CD4-positive, alpha-beta T cell treated with Interleukin-17A for 1 hour (primary cell): ENCODE data around the gene TMIGD3.

ENCODE experiments used
- DNase-seq: peaks from one replicate; pipeline ENCODE4 v3.0.0-alpha.2; 2020

Gene TMIGD3

GRCh38 chr1:111474106-111474505, 29.3 kb downstream of the TMIGD3 start:
- no peak for DNase-seq

DNA sequence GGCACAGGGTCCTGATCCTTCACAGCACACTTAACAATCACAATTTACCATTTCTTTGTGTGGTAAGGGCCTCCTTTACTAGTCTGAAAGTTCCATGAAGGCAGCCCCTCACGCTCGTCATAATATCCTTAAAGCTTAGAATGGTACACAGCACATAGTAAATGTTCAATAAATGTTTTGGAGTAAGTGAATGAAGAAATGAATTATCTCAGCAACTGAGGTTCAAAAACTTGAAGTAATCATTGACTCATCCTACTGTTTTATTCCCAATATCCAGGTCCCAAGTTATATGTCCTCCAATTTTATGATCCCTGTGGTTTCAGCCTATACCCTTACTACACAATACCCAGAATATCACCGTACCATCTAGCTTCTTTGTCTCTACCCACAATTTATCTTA, 31.9 kb downstream of the TMIGD3 start:
- DNase-seq = peak; percentile 19

DNA sequence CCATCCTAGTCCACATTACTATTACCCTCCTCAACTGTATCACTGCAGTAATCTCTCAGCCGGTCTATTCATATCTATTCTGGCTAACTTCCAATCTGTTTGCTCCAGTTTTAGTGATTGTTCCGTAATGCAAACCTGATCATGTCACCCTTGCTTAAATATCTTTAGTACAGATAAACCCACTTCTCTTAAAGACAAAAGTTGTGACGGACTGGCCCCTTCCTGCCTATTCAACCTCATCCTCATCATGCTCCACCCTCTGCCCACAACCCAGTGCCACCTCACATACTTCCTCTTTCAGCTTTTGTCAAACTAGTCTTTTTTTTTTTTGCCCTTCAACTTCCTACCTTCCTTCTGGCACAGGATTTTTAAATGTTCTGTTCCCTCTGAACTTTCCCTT, 32.4 kb downstream of the TMIGD3 start:
- DNase-seq = peak; percentile 87

DNA sequence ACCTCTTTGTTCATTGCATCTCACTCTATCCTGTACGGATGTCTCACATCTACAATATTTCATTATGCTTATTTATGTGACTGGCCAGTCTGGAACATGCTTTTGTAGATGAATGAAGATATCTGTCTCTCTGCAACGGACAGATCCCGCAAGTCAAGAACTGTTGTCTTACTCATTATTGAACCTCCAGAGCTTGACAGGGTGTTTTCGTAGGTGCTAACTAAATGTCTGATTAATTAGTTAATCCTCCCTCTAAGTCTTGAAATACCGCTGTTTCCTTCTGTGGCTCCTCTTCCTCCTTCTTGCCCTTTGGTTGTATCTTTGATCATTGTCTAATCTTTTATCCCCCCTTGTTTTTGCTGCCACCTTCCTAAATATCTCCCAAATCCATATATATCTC, 32.8 kb downstream of the TMIGD3 start:
- DNase-seq = no peak

- no peak for DNase-seq
Observed at GRCh38 chr1:111469539-111469938, 33.9 kb downstream of the TMIGD3 start.

- no peak for DNase-seq
Observed at GRCh38 chr1:111468717-111469100, 34.7 kb downstream of the TMIGD3 start.

DNA sequence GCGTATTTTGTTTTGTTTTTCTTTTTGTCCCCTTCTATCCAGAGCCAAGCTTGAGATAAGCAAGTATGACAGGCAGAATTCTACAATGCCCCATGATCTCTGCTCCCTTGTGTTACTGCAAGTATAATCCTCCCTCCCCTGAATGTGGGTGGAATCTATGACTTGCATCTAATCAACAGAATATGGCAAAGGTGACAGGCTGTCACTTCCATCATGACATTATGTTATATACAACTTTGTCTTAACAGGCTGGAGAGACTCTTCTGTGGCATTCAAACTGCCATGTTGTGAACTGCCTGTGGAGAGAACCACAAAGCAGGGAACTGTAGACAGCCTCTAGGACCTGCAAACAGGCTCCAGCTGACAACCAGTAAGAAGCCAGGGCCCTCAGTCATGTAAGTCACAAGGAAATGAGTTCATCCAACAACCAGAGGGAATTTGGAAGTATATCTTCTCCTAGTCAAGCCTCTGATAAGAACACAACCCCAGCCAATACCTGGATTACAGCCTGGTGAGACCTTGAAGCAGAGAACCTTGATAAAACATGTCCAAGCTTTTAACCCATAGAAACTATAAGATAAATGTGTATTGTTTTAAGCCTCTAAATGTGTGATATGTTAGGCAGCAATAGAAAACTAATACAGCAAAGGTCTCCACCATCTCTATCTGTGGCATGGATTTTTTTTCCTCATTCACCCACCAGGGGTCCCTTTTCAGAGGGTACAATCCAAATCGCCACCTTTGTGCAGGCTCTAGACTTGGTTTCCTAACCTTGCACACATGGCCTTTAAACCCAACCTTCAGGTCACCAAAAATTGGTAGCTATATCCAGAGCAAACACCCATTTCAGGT, 35.3 kb downstream of the TMIGD3 start:
- no peak for DNase-seq

- DNase-seq = no peak
Observed at GRCh38 chr1:111466480-111466879, 37.0 kb downstream of the TMIGD3 start.

GRCh38 chr1:111465754-111466153, 37.7 kb downstream of the TMIGD3 start:
- no peak for DNase-seq

DNA sequence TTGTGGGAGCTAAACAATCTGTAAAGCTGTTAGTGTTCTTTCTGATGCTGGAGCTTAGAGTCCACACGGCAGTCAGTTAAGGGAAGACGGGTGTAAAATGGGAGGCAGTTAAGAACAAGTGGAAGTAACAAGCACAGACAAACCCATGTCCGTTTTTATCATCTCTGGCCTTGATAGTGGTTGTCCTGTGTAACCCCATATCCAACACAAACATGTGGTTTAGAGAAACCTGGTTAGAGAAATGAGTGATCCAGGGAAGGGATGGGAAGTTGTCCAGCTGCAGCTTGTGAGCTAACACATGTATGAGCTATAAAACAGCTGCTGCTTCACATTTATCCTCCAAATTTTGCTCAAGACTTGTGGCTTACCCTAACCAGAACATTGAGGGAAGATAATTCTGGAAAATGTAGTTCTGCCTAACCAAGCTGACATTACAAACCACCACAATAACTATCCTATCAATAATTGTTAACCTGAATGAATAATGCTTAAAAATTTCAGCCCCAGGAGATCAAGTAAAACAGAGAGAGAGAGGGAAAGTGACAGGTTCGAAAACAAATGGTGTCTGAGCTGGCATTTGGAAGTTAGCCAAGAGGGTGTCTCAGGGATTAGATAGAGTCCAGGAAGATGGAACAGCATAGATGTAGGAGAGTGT, 40.3 kb downstream of the TMIGD3 start:
- DNase-seq = no peak

DNA sequence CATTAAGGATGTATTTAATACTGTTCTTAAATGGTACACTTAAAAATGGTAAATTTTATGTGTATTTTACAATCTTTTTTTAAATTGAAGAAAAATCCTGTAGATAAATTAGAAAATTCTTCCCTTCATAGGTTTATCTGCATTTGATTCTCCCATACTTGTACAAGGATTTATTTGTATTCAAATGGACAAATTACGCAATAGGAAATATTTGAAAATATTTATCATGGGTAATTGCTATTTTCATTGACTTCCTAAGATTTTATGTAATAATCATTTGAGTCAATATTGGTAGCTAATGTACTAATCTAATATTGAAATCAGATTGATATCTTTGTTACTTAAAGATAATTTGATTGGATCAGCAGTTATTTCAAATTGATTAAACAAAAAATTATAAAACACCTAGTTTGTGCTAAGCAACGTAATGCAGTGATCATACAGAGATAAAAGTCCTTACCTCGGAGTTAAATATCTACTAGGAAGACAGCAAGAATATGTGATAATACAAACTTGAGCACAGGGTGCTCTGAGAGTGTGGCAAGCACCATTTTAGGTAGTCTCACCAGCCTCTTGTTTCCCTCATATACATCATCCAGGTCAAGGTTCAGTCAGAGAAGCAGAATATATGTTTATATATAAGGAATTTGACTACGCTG, 40.9 kb downstream of the TMIGD3 start:
- DNase-seq = no peak

DNA sequence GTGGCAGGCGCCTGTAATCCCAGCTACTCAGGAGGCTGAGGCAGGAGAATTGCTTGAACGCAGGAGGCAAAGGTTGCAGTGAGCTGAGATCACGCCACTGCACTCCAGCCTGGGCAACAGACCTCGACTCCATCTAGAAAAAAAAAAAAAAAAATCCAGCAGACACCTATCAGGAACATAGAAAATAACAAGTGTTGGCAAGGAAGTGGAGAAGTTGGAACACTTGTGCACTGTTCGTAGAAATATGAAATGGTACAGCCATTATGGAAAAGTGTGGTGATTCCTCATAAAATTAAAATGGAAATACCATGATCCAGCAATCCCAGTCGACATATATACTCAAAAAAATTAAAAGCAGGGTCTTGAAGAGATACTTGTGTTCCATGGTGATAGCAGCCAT, 41.7 kb downstream of the TMIGD3 start:
- DNase-seq = no peak

DNA sequence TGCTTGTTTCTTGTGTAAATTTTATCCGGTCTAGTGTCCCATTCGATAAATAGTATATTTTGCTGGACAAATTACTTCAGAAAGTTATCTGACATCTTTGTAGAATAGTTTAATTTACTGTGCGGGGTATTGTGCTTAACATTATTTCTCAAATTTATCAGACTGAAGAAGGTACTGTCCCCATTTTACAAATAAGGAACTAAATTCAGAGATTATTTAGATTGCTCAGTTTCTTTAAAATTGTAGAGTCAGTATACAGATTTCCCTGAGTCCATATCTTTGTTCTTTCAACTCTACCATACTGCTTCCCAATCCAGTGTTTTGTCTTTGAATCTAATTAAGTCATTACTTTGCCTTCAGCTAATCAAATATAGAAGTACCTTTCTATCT, 47.8 kb downstream of the TMIGD3 start:
- no peak for DNase-seq

DNA sequence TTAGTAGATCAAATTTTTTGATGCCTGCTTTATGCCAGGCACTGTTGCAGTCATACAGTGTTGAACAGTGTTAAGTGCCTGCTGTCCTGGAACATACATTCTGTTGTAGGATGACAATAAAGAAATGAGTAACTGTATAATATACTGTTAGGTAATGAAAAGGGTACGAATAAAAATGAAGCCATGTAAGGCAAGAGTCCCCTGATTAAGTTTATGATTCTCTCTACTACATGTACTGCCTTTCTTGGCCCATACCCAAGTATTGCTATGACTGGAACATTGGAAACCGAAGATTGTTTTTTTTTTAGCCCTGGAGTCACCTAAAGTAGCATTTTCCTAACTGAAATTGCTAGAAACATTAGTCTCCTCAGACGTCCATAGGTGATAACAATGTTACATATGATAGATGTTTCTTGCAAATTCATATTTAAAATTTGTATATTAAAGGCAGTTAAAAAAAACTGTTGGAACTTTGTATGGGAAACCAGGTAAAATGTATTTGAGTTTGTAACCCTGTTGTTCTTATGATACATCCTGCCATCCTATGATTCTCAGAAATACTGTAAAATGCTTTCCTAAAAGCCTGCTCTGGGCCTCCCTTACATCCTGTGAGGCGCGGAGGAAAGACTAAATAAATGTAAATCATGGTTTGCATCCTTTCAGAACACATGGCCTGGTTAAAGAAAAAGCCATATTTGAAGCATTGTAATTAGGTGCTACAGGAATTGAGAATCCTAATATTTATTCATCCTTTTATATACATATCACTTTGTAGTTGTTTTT, 48.4 kb downstream of the TMIGD3 start:
- no peak for DNase-seq

GRCh38 chr1:111453706-111454105, 49.7 kb downstream of the TMIGD3 start:
- no peak for DNase-seq

DNA sequence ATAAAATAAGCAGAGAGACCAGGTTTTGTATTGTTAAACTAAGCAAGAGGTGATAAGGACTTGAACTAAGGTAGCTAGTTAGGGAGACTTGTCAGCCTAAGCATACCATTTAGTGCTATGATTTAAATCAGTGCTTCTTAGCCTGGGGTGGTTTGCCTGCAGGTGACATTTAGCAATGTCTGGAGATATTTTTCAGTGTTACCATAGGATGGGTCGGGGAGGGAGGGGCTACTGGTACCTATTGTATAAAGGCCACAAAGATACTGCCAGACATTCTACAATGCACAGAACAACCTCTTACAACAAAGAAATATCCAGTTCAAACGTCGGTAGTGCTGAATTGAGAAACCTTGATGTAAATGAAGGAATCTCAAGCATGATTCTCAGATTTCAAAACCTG, 50.9 kb downstream of the TMIGD3 start:
- DNase-seq = no peak

DNA sequence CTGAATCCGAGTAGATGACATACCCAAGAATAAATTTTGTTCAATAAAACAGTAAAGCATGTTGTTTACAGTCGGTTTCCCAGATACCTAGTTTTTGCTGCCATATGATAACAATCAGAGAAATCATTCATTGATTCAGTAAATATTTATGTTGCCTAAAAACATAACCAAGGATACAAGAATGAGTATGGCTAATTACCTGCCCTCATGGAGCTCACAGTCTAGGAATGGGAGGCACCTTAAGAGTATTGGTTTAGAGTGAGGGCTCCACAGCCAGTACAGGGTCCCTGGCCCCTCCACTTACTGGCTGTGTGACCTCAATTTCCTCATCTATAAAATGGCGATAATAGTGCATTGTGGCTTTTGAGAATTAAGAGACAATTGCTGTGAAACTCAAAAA, 53.2 kb downstream of the TMIGD3 start:
- no peak for DNase-seq

DNA sequence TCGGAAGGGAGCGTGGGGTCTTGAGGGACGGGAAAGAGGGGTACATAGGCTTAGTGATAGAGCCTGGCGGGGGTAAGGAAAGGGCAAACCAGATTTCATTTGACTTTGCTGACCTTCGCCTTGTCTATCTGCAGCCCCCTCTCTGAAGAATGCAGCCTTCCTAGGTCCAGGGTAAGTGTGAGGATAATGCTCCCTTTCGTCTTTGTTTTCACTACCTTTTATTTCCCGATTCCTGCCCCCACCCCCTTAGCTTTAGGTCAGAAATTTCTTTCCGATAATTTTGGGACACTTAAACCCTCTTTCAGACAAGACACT, 53.8 kb downstream of the TMIGD3 start:
- no peak for DNase-seq

DNA sequence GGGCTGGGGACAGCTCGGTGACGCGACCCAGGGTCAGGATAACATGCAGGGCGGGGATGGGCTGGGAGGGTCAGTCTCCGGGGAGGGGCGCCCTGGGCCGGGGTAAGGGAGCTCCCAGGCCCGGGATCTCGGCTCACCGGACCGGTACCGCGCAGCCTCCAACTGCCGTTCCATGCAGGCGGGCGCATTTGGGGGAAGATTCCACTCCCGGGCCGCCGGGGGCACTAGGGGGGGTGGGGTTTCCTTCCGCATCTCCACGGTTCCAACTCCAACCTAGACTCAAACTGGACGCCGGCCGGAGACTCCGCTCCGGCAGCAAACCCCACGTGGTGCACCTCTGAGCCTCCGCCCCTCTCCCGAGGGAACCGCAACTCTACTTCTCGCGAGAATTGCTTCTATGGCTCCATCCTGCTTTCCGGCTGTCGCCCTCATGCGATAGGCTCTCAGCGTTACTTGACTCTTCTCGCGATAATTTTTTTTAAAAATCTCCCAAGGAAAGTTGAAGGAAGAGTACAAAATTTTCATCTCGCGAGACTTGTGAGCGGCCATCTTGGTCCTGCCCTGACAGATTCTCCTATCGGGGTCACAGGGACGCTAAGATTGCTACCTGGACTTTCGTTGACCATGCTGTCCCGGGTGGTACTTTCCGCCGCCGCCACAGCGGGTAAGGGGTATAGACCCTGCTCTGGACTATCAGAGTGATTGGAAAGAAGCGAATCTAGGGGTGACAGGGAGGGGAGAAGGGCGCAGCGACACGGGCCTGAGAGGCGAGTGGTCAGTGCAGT, 54.3 kb downstream of the TMIGD3 start, which contains the start of the genes ATP5PB and WDR77:
Gene ATP5PB, plus strand, starts transcription at position 547 of the 785 bp plus-strand sequence. Its CDS starts 78 bp downstream, at position 625.
Gene WDR77, minus strand, starts transcription at position 339 of the 785 bp plus-strand sequence. Its CDS starts 87 bp downstream, at position 252.
- peak; percentile 99 for DNase-seq

- DNase-seq = peak; percentile 14
Observed at GRCh38 chr1:111448482-111448917, 54.9 kb downstream of the TMIGD3 start.

GRCh38 chr1:111446967-111447892, 56.2 kb downstream of the TMIGD3 start:
- no peak for DNase-seq
